ENCODE measurements around the gene RPL36. TPM values are rescaled to one million over a fixed set of nuclear protein-coding genes. Genes with fewer than 3 reads are reported as not detected.
A peak's percentile ranks its signal among the peaks of the same experiment; 100 is the strongest.

Gene RPL36
- total and polyA plus RNA-seq, 9 of the 15 experiments (the other 6 are each of a cell fraction or from before 2014, with no cell fraction given): 350 to 3,412 (median 1,507) TPM

DNA sequence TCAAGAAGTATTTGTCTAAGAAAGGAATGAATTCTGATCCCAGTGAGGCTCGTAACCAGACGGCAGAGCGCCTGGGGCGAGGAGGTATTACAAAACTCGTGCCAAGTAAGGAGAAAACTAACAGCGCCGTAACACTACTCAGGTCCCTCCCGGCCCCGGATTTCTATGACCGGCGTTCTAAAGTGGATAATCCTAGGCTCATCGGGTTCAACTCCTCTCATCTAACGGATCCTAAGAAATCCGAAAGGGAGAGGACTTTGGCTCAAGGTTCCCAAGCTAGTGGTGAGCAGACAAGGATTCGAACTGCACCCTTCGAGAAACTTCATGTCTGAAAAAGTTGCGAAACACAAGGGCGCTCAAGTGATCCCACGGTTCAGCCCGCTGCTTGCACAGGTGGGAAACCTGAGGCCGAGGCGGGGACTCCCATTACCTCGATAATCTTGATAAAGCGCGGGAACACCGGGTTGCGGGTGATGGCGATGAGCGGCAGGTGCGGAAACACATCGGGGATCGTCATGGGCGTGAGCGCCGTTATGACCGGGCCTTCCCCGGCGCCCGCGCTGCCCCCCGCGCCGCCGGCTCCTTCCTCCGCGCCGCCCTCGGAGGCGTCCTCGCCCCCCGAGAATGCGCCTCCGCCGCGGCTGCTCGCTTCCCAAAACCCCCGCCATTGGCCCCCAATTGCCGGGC lies 29.3 kb downstream of the RPL36 start (continued):
- TF ChIP-seq, protein P1, sequence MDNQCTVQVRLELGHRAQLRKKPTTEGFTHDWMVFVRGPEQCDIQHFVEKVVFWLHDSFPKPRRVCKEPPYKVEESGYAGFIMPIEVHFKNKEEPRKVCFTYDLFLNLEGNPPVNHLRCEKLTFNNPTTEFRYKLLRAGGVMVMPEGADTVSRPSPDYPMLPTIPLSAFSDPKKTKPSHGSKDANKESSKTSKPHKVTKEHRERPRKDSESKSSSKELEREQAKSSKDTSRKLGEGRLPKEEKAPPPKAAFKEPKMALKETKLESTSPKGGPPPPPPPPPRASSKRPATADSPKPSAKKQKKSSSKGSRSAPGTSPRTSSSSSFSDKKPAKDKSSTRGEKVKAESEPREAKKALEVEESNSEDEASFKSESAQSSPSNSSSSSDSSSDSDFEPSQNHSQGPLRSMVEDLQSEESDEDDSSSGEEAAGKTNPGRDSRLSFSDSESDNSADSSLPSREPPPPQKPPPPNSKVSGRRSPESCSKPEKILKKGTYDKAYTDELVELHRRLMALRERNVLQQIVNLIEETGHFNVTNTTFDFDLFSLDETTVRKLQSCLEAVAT (IDR thresholded peaks at IDR 0.05): peak in 1 of 2 experiments; percentile 14; a peak in 1 of 4 replicates
- TF ChIP-seq NR3C1 (CRISPR knock-in tag; IDR thresholded peaks at IDR 0.05) (peak; percentile 85; the same call in 1 of the 2 replicates), ZNF668 (CRISPR knock-in tag; IDR thresholded peaks at IDR 0.05) (peak; percentile 43; the same call in 1 of the 2 replicates), ZNF184 (CRISPR knock-in tag; IDR thresholded peaks at IDR 0.05) (no peak), ZNF695 (CRISPR knock-in tag; IDR thresholded peaks at IDR 0.05) (no peak), ZNF175 (CRISPR knock-in tag; IDR thresholded peaks at IDR 0.05; ENCODE audit: low read depth) (peak; percentile 8; the same call in 1 of the 2 replicates)
- TF ChIP-seq, protein P2, sequence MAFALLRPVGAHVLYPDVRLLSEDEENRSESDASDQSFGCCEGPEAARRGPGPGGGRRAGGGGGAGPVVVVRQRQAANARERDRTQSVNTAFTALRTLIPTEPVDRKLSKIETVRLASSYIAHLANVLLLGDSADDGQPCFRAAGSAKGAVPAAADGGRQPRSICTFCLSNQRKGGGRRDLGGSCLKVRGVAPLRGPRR (CRISPR knock-in tag; IDR thresholded peaks at IDR 0.05): no peak
- TF ChIP-seq, protein P3, sequence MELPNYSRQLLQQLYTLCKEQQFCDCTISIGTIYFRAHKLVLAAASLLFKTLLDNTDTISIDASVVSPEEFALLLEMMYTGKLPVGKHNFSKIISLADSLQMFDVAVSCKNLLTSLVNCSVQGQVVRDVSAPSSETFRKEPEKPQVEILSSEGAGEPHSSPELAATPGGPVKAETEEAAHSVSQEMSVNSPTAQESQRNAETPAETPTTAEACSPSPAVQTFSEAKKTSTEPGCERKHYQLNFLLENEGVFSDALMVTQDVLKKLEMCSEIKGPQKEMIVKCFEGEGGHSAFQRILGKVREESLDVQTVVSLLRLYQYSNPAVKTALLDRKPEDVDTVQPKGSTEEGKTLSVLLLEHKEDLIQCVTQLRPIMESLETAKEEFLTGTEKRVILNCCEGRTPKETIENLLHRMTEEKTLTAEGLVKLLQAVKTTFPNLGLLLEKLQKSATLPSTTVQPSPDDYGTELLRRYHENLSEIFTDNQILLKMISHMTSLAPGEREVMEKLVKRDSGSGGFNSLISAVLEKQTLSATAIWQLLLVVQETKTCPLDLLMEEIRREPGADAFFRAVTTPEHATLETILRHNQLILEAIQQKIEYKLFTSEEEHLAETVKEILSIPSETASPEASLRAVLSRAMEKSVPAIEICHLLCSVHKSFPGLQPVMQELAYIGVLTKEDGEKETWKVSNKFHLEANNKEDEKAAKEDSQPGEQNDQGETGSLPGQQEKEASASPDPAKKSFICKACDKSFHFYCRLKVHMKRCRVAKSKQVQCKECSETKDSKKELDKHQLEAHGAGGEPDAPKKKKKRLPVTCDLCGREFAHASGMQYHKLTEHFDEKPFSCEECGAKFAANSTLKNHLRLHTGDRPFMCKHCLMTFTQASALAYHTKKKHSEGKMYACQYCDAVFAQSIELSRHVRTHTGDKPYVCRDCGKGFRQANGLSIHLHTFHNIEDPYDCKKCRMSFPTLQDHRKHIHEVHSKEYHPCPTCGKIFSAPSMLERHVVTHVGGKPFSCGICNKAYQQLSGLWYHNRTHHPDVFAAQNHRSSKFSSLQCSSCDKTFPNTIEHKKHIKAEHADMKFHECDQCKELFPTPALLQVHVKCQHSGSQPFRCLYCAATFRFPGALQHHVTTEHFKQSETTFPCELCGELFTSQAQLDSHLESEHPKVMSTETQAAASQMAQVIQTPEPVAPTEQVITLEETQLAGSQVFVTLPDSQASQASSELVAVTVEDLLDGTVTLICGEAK (IDR thresholded peaks at IDR 0.05): no peak
- TF ChIP-seq, protein P3 (CRISPR knock-in tag; IDR thresholded peaks at IDR 0.05): 0 out of 2 replicates have a peak, but pooled peaks have one; percentile 34
- TF ChIP-seq, protein P4, sequence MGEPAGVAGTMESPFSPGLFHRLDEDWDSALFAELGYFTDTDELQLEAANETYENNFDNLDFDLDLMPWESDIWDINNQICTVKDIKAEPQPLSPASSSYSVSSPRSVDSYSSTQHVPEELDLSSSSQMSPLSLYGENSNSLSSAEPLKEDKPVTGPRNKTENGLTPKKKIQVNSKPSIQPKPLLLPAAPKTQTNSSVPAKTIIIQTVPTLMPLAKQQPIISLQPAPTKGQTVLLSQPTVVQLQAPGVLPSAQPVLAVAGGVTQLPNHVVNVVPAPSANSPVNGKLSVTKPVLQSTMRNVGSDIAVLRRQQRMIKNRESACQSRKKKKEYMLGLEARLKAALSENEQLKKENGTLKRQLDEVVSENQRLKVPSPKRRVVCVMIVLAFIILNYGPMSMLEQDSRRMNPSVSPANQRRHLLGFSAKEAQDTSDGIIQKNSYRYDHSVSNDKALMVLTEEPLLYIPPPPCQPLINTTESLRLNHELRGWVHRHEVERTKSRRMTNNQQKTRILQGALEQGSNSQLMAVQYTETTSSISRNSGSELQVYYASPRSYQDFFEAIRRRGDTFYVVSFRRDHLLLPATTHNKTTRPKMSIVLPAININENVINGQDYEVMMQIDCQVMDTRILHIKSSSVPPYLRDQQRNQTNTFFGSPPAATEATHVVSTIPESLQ (CRISPR knock-in tag; IDR thresholded peaks at IDR 0.05): 0 out of 2 replicates have a peak, but pooled peaks have one; percentile 69
- TF ChIP-seq, protein P5, sequence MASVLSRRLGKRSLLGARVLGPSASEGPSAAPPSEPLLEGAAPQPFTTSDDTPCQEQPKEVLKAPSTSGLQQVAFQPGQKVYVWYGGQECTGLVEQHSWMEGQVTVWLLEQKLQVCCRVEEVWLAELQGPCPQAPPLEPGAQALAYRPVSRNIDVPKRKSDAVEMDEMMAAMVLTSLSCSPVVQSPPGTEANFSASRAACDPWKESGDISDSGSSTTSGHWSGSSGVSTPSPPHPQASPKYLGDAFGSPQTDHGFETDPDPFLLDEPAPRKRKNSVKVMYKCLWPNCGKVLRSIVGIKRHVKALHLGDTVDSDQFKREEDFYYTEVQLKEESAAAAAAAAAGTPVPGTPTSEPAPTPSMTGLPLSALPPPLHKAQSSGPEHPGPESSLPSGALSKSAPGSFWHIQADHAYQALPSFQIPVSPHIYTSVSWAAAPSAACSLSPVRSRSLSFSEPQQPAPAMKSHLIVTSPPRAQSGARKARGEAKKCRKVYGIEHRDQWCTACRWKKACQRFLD (CRISPR knock-in tag; IDR thresholded peaks at IDR 0.05): peak; percentile 71

Measured in K562 (cell line).